Skin epidermis (tissue), 12 donors: ENCODE data around the gene GRK1.

Source experiments
- H3K27ac ChIP-seq, 21 experiments: fragments of 200-600 bp; sonication (generic) in 11 of 21; one replicate each; pipeline ENCODE4 v1.5.0; 2020; ENCODE audit warnings: mild to moderate bottlenecking in 3 of 21, inconsistent platforms in 2 of 21, moderate library complexity in 2 of 21
- H3K4me3 ChIP-seq, 7 experiments: fragments of 200-600 bp; sonication (generic) in 2 of 7; one replicate each; pipeline ENCODE4 v1.5.0; 2020; ENCODE audit warnings: inconsistent platforms in 2 of 7, mild to moderate bottlenecking in 2 of 7, moderate library complexity in 1 of 7

The GRK1 gene

GRCh38 chr13:113784645-113785024 is 117.6 kb downstream of the GRK1 start:
- Histone ChIP-seq H3K4me3 (no peak overlapping the region), H3K27ac (no peak overlapping the region)

GRCh38 chr13:113785051-113786010 is 118.3 kb downstream of the GRK1 start:
- no peak overlapping the region for H3K4me3 ChIP-seq
- H3K27ac ChIP-seq = no peak overlapping the region

GRCh38 chr13:113786262-113786841 is 119.3 kb downstream of the GRK1 start:
- Histone ChIP-seq H3K4me3 (no peak overlapping the region), H3K27ac (no peak overlapping the region)
